ENCODE data around the gene SPAG17. TPM values are rescaled to one million over a fixed set of nuclear protein-coding genes. Genes with fewer than 3 reads are reported as not detected.
A peak's percentile ranks its signal among the peaks of the same experiment; 100 is the strongest.

Gene SPAG17
- polyA plus RNA-seq, 4 donors, result 0.03 to 0.55 TPM; not detected in 2

GRCh38 chr1:118123116-118123839 lies 61.8 kb downstream of the SPAG17 start:
- DNase-seq (no peak), FAIRE-seq (no peak)
- 78 to 88% (median 84%) methylated on average over 3 of the region's 3 CpGs for WGBS, 3 donors
- Histone ChIP-seq H3K4me3 (ENCODE audit: low read depth in 1 of 3, low read length in 3 of 3) (no peak overlapping the region), H3K4me1 (ENCODE audit: control insufficient read depth in 3 of 3, insufficient read depth in 2 of 3, low read depth in 1 of 3, low read length in 2 of 3) (no peaks in the 10 kb centered on the region), H3K9me3 (ENCODE audit: control insufficient read depth in 2 of 2, insufficient read depth in 1 of 2, low read depth in 1 of 2, low read length in 1 of 2) (no peaks in the 10 kb centered on the region), H3K27me3 (ENCODE audit: control insufficient read depth in 3 of 3, insufficient read depth in 3 of 3, low read length in 3 of 3) (no peaks in the 10 kb centered on the region), H3K36me3 (ENCODE audit: control insufficient read depth in 3 of 3, insufficient read depth in 2 of 3, low read depth in 1 of 3, low read length in 3 of 3) (no peaks in the 10 kb centered on the region), H3K27ac (ENCODE audit: low read depth in 1 of 3, low read length in 2 of 3) (no peak overlapping the region)

GRCh38 chr1:118122234-118123004 lies 62.6 kb downstream of the SPAG17 start:
- Histone ChIP-seq H3K27ac (ENCODE audit: low read depth in 1 of 3, low read length in 2 of 3) (no peak overlapping the region), H3K9me3 (ENCODE audit: control insufficient read depth in 2 of 2, insufficient read depth in 1 of 2, low read depth in 1 of 2, low read length in 1 of 2) (no peaks in the 10 kb centered on the region), H3K4me3 (ENCODE audit: low read depth in 1 of 3, low read length in 3 of 3) (no peak overlapping the region), H3K27me3 (ENCODE audit: control insufficient read depth in 3 of 3, insufficient read depth in 3 of 3, low read length in 3 of 3) (no peaks in the 10 kb centered on the region), H3K4me1 (ENCODE audit: control insufficient read depth in 3 of 3, insufficient read depth in 2 of 3, low read depth in 1 of 3, low read length in 2 of 3) (no peaks in the 10 kb centered on the region), H3K36me3 (ENCODE audit: control insufficient read depth in 3 of 3, insufficient read depth in 2 of 3, low read depth in 1 of 3, low read length in 3 of 3) (no peaks in the 10 kb centered on the region)
- FAIRE-seq, result no peak
- WGBS, 3 donors, result 76 to 89% (median 86%) methylated on average over 4 of the region's 4 CpGs
- DNase-seq, result no peak

GRCh38 chr1:118118873-118119463 lies 66.1 kb downstream of the SPAG17 start:
- H3K4me3 ChIP-seq (ENCODE audit: low read depth in 1 of 3, low read length in 3 of 3), result no peak overlapping the region
- FAIRE-seq, result no peak
- DNase-seq, result no peak
- H3K27ac ChIP-seq (ENCODE audit: low read depth in 1 of 3, low read length in 2 of 3), result no peak overlapping the region
- no peaks in the 10 kb centered on the region for H3K4me1 ChIP-seq (ENCODE audit: control insufficient read depth in 3 of 3, insufficient read depth in 2 of 3, low read depth in 1 of 3, low read length in 2 of 3)
- 73 to 82% (median 81%) methylated on average over 2 of the region's 2 CpGs for WGBS, 3 donors
- no peaks in the 10 kb centered on the region for H3K9me3 ChIP-seq (ENCODE audit: control insufficient read depth in 2 of 2, insufficient read depth in 1 of 2, low read depth in 1 of 2, low read length in 1 of 2)
- no peaks in the 10 kb centered on the region for H3K36me3 ChIP-seq (ENCODE audit: control insufficient read depth in 3 of 3, insufficient read depth in 2 of 3, low read depth in 1 of 3, low read length in 3 of 3)
- H3K27me3 ChIP-seq (ENCODE audit: control insufficient read depth in 3 of 3, insufficient read depth in 3 of 3, low read length in 3 of 3), result no peaks in the 10 kb centered on the region

DNA sequence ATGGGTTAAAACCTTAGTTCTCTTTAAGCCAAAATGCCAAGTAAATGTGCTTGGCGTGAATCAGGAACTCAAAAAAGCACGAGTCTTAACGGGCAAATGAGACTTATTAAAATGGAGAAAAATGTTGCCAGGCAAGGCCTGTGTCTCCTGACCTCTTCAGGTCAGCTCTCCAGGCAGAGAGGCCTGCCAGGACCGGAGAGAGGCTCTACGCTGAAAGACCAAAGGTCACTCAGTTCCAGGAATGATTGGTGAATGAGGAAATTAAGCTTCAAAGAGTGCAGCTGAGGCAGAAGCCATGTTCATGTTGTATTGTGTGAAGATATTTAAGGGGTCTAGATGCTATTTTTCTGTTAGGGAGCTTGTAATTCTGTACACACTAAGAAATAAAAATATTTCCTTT lies 66.6 kb downstream of the SPAG17 start:
- 10 to 38% (median 16%) methylated on average over 5 of the region's 5 CpGs for WGBS, 3 donors
- H3K9me3 ChIP-seq (ENCODE audit: control insufficient read depth in 2 of 2, insufficient read depth in 1 of 2, low read depth in 1 of 2, low read length in 1 of 2), result no peaks in the 10 kb centered on the region
- DNase-seq (peak; percentile 54 to 85), FAIRE-seq (no peak)
- H3K4me1 ChIP-seq (ENCODE audit: control insufficient read depth in 3 of 3, insufficient read depth in 2 of 3, low read depth in 1 of 3, low read length in 2 of 3), result no peaks in the 10 kb centered on the region
- no peak overlapping the region for H3K4me3 ChIP-seq (ENCODE audit: low read depth in 1 of 3, low read length in 3 of 3)
- H3K36me3 ChIP-seq (ENCODE audit: control insufficient read depth in 3 of 3, insufficient read depth in 2 of 3, low read depth in 1 of 3, low read length in 3 of 3), result no peaks in the 10 kb centered on the region
- no peaks in the 10 kb centered on the region for H3K27me3 ChIP-seq (ENCODE audit: control insufficient read depth in 3 of 3, insufficient read depth in 3 of 3, low read length in 3 of 3)
- peak overlapping the region in 1 of 3 donors; percentile 8 for H3K27ac ChIP-seq (ENCODE audit: low read depth in 1 of 3, low read length in 2 of 3)

- no peaks in the 10 kb centered on the region for H3K9me3 ChIP-seq (ENCODE audit: control insufficient read depth in 2 of 2, insufficient read depth in 1 of 2, low read depth in 1 of 2, low read length in 1 of 2)
- FAIRE-seq (no peak), DNase-seq (no peak)
- WGBS, 3 donors, result 80 to 87% (median 84%) methylated on average over 4 of the region's 4 CpGs
- H3K4me1 ChIP-seq (ENCODE audit: control insufficient read depth in 3 of 3, insufficient read depth in 2 of 3, low read depth in 1 of 3, low read length in 2 of 3), result no peaks in the 10 kb centered on the region
- H3K4me3 ChIP-seq (ENCODE audit: low read depth in 1 of 3, low read length in 3 of 3), result no peak overlapping the region
- H3K27ac ChIP-seq (ENCODE audit: low read depth in 1 of 3, low read length in 2 of 3), result no peak overlapping the region
- no peaks in the 10 kb centered on the region for H3K27me3 ChIP-seq (ENCODE audit: control insufficient read depth in 3 of 3, insufficient read depth in 3 of 3, low read length in 3 of 3)
- no peaks in the 10 kb centered on the region for H3K36me3 ChIP-seq (ENCODE audit: control insufficient read depth in 3 of 3, insufficient read depth in 2 of 3, low read depth in 1 of 3, low read length in 3 of 3)
Observed at GRCh38 chr1:118117521-118117920, 67.5 kb downstream of the SPAG17 start.

- DNase-seq (no peak), FAIRE-seq (no peak)
- H3K4me1 ChIP-seq (ENCODE audit: control insufficient read depth in 3 of 3, insufficient read depth in 2 of 3, low read depth in 1 of 3, low read length in 2 of 3), result no peaks in the 10 kb centered on the region
- no peaks in the 10 kb centered on the region for H3K36me3 ChIP-seq (ENCODE audit: control insufficient read depth in 3 of 3, insufficient read depth in 2 of 3, low read depth in 1 of 3, low read length in 3 of 3)
- whole genome bisulfite sequencing, 3 donors, result 43 to 54% (median 44%) methylated on average over 4 of the region's 4 CpGs
- H3K27me3 ChIP-seq (ENCODE audit: control insufficient read depth in 3 of 3, insufficient read depth in 3 of 3, low read length in 3 of 3), result no peaks in the 10 kb centered on the region
- H3K4me3 ChIP-seq (ENCODE audit: low read depth in 1 of 3, low read length in 3 of 3), result no peak overlapping the region
- no peak overlapping the region for H3K27ac ChIP-seq (ENCODE audit: low read depth in 1 of 3, low read length in 2 of 3)
- H3K9me3 ChIP-seq (ENCODE audit: control insufficient read depth in 2 of 2, insufficient read depth in 1 of 2, low read depth in 1 of 2, low read length in 1 of 2), result no peaks in the 10 kb centered on the region
Observed at GRCh38 chr1:118116909-118117308, 68.1 kb downstream of the SPAG17 start.

DNA sequence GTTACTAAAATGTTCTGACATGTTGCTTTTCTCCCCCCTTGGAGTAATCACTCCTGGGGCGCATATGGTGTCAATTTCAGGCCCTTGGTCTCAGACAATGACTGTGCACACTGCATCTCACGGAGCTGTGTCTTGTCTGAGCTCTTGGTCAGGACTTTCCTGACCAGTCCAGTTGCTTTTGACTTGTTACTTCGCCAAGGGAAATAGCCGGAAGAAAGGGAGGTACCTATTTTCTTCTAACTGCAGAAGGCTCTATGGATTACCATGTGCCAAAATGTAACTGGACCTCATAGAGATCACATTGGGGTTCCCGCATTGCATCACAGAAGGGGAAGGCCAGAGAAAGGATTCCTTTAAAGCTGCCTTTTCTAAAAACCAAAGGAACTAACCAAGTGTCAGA lies 68.6 kb downstream of the SPAG17 start:
- Histone ChIP-seq H3K36me3 (ENCODE audit: control insufficient read depth in 3 of 3, insufficient read depth in 2 of 3, low read depth in 1 of 3, low read length in 3 of 3) (no peaks in the 10 kb centered on the region), H3K27ac (ENCODE audit: low read depth in 1 of 3, low read length in 2 of 3) (no peak overlapping the region)
- no peak for FAIRE-seq

GRCh38 chr1:118115567-118116295 lies 69.3 kb downstream of the SPAG17 start:
- H3K27ac ChIP-seq (ENCODE audit: low read depth in 1 of 3, low read length in 2 of 3), result no peak overlapping the region
- no peaks in the 10 kb centered on the region for H3K9me3 ChIP-seq (ENCODE audit: control insufficient read depth in 2 of 2, insufficient read depth in 1 of 2, low read depth in 1 of 2, low read length in 1 of 2)
- no peaks in the 10 kb centered on the region for H3K4me1 ChIP-seq (ENCODE audit: control insufficient read depth in 3 of 3, insufficient read depth in 2 of 3, low read depth in 1 of 3, low read length in 2 of 3)
- H3K4me3 ChIP-seq (ENCODE audit: low read depth in 1 of 3, low read length in 3 of 3), result no peak overlapping the region
- FAIRE-seq (no peak), DNase-seq (no peak)
- WGBS, 3 donors, result 60 to 64% (median 62%) methylated on average over 6 of the region's 6 CpGs
- H3K27me3 ChIP-seq (ENCODE audit: control insufficient read depth in 3 of 3, insufficient read depth in 3 of 3, low read length in 3 of 3), result no peaks in the 10 kb centered on the region
- H3K36me3 ChIP-seq (ENCODE audit: control insufficient read depth in 3 of 3, insufficient read depth in 2 of 3, low read depth in 1 of 3, low read length in 3 of 3), result no peaks in the 10 kb centered on the region

More for the DNA sequence above, 68.6 kb downstream of the SPAG17 start:
- H3K27me3 ChIP-seq (ENCODE audit: control insufficient read depth in 3 of 3, insufficient read depth in 3 of 3, low read length in 3 of 3), result no peaks in the 10 kb centered on the region
- 85 to 95% (median 86%) methylated on average over 5 of the region's 5 CpGs for WGBS, 3 donors
- no peaks in the 10 kb centered on the region for H3K4me1 ChIP-seq (ENCODE audit: control insufficient read depth in 3 of 3, insufficient read depth in 2 of 3, low read depth in 1 of 3, low read length in 2 of 3)
- no peak overlapping the region for H3K4me3 ChIP-seq (ENCODE audit: low read depth in 1 of 3, low read length in 3 of 3)
- no peak for DNase-seq
- no peaks in the 10 kb centered on the region for H3K9me3 ChIP-seq (ENCODE audit: control insufficient read depth in 2 of 2, insufficient read depth in 1 of 2, low read depth in 1 of 2, low read length in 1 of 2)

All from small intestine (tissue), 7 donors.